HEK293T (cell line): Measurements from ENCODE around the gene SFT2D2.

Source experiments
- FOXM1 ChIP-seq: fragments of 450-650 bp; IDR thresholded peaks from 2 replicates; pipeline ENCODE4 v1.6.1; 2017; ENCODE audit warnings: mild to moderate bottlenecking, borderline replicate concordance
- NFRKB ChIP-seq: fragments of 450-650 bp; IDR thresholded peaks from 2 replicates; pipeline ENCODE4 v1.6.1; 2016; ENCODE audit warnings: mild to moderate bottlenecking, moderate library complexity
- ZNF384 ChIP-seq: fragments of 450-650 bp; IDR thresholded peaks from 2 replicates; pipeline ENCODE4 v1.6.1; 2016

GRCh38 chr1:168234846-168235547, 9.2 kb downstream of the SFT2D2 start:
- TF ChIP-seq NFRKB (no peak), ZNF384 (no peak), FOXM1 (no peak)
